OCI-LY3 (cell line): Measurements from ENCODE around the gene PIH1D1.

ENCODE experiments used
- H2AFZ ChIP-seq: fragments of 200-600, 300-600 bp; shearing (Covaris generic); 2 replicates; pipeline ENCODE4 v1.6.0; 2014; ENCODE audit warnings: antibody characterized with exemption, low read depth, low read length
- H3K27ac ChIP-seq: fragments of 200-600, 300-600 bp; sonication (generic); 2 replicates; pipeline ENCODE4 v1.5.1; 2014; ENCODE audit warnings: mild to moderate bottlenecking, low read length, moderate library complexity, mixed read lengths
- H3K27me3 ChIP-seq: fragments of 200-600, 300-600 bp; sonication (generic); 2 replicates; pipeline ENCODE4 v1.6.1; 2014; ENCODE audit warnings: low read depth, low read length, mixed read lengths
- H3K36me3 ChIP-seq: fragments of 200-600, 300-600 bp; sonication (generic); replicated peaks from 2 replicates; pipeline ENCODE3; 2014; ENCODE audit warnings: low read depth, low read length, mixed read lengths
- H3K4me1 ChIP-seq: fragments of 300-600, 200-600 bp; sonication (generic); 2 replicates; pipeline ENCODE4 v1.6.1; 2014; ENCODE audit warnings: low read length, mixed read lengths
- H3K4me2 ChIP-seq: fragments of 200-600, 300-600 bp; sonication (generic); 2 replicates; pipeline ENCODE4 v1.6.1; 2014; ENCODE audit warnings: low read length, mixed read lengths
- H3K4me3 ChIP-seq: fragments of 300-600, 200-600 bp; sonication (generic); 2 replicates; pipeline ENCODE4 v1.5.1; 2014; ENCODE audit warnings: antibody characterized with exemption, mild to moderate bottlenecking, low read length, moderate library complexity
- H3K79me2 ChIP-seq: fragments of 300-600, 200-600 bp; shearing (Covaris generic); 2 replicates; pipeline ENCODE4 v1.6.1; 2014; ENCODE audit warnings: mild to moderate bottlenecking, low read length, mixed read lengths
- H3K9ac ChIP-seq: fragments of 300-600, 200-600 bp; shearing (Covaris generic); 2 replicates; pipeline ENCODE4 v1.6.0; 2014; ENCODE audit warnings: mild to moderate bottlenecking, low read length, moderate library complexity
- H3K9me3 ChIP-seq: fragments of 200-600, 300-600 bp; shearing (Covaris generic); 2 replicates; pipeline ENCODE4 v1.6.1; 2014; ENCODE audit warnings: low read length, mixed read lengths; ENCODE audit not compliant: insufficient read depth
- H4K20me1 ChIP-seq: fragments of 200-600, 300-600 bp; sonication (generic); 2 replicates; pipeline ENCODE4 v1.6.1; 2016; ENCODE audit warnings: low read length, mixed read lengths; ENCODE audit not compliant: insufficient read depth
- EZH2phosphoT487 ChIP-seq: fragments of 200-600 bp; shearing (Covaris generic); IDR thresholded peaks from 2 replicates; pipeline ENCODE4 v1.6.1; 2018; ENCODE audit warnings: antibody characterized with exemption, mixed run types, low read depth
- TF ChIP-seq, protein P1 (sequence below): fragments of 200-600, 300-600 bp; sonication (generic); IDR thresholded peaks from 2 replicates; pipeline ENCODE4 v1.5.1; 2014; ENCODE audit warnings: antibody characterized with exemption, low read length, low read depth

The PIH1D1 gene

DNA sequence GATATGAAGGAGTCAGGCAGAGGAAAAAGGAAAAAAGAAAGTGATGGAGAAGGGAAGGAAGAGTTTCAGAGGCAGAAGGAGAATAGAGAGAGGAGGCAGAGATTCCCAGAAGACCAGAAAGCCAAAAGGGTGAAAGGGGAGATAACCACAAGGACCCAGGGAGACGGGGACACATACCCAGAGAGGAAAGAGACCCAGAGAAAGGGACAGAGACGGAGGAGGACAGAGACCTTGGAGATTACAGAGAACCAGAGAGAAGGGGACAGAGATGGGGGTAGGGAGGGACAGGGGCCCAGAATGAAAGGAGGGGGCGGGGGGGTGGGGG lies 29.8 kb downstream of the PIH1D1 start:
- H2AFZ ChIP-seq = no peak overlapping the region
- TF ChIP-seq EZH2phosphoT487 = no peak
- TF ChIP-seq, protein P1, sequence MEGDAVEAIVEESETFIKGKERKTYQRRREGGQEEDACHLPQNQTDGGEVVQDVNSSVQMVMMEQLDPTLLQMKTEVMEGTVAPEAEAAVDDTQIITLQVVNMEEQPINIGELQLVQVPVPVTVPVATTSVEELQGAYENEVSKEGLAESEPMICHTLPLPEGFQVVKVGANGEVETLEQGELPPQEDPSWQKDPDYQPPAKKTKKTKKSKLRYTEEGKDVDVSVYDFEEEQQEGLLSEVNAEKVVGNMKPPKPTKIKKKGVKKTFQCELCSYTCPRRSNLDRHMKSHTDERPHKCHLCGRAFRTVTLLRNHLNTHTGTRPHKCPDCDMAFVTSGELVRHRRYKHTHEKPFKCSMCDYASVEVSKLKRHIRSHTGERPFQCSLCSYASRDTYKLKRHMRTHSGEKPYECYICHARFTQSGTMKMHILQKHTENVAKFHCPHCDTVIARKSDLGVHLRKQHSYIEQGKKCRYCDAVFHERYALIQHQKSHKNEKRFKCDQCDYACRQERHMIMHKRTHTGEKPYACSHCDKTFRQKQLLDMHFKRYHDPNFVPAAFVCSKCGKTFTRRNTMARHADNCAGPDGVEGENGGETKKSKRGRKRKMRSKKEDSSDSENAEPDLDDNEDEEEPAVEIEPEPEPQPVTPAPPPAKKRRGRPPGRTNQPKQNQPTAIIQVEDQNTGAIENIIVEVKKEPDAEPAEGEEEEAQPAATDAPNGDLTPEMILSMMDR = no peak
- H3K9me3 ChIP-seq = no peaks in the 10 kb centered on the region
- no peak overlapping the region for H3K4me3 ChIP-seq
- H3K4me1 ChIP-seq = no peaks in the 10 kb centered on the region
- no peak overlapping the region for H3K27ac ChIP-seq
- H3K4me2 ChIP-seq = no peak overlapping the region
- H3K36me3 ChIP-seq = no peaks in the 10 kb centered on the region
- no peaks in the 10 kb centered on the region for H4K20me1 ChIP-seq
- H3K9ac ChIP-seq = no peak overlapping the region
- no peaks in the 10 kb centered on the region for H3K79me2 ChIP-seq
- peaks cover 43% of the 10 kb centered on the region for H3K27me3 ChIP-seq

DNA sequence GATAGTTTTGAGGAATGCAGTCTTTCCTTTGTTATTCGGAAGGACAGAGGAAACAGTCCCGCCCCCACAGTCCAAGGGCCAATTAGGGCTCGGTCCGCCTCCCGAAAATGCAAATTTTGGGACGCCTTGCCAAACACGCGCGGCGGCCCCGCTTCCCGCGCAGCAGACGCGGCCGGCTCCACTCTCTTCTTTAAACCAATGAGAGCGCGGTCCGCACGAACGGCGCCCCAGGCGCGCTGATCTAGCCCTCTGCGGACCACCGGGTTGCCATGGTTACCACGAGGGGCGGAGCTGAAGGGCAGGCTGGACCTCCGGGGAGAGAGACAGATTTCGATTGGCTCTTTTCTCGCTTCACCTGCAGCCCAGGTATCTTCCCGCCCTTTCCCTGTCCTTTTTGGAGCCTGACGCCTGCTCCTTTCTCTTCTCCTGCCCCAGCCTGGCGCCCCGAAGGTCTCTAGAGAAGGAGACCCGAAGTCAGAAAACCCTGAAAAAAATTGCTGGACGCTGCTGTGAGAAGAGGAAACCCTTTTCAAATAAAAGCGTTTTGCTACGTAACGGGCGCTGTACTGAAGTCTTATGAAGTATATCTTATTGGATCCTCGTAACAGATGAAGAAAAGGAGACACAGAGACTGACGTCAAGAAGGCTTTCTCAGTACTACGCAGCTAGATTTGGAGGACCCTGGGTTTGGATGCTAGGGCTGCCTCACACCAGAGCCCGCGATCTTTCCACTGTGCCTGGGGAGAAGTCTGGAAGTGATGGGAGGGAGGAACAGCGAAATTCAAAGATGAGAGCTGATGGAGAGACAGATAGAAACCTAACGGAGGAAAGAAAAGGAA lies 30.4 kb downstream of the PIH1D1 start:
- H2AFZ ChIP-seq = no peak overlapping the region
- H3K4me1 ChIP-seq = no peaks in the 10 kb centered on the region
- H3K27ac ChIP-seq = no peak overlapping the region
- no peak overlapping the region for H3K4me3 ChIP-seq
- peaks cover 38% of the 10 kb centered on the region for H3K27me3 ChIP-seq
- no peak overlapping the region for H3K9ac ChIP-seq
- H3K36me3 ChIP-seq = no peaks in the 10 kb centered on the region
- H3K79me2 ChIP-seq = no peaks in the 10 kb centered on the region
- TF ChIP-seq, protein P1 = no peak
- TF ChIP-seq EZH2phosphoT487 = no peak
- H4K20me1 ChIP-seq = no peaks in the 10 kb centered on the region
- no peaks in the 10 kb centered on the region for H3K9me3 ChIP-seq
- no peak overlapping the region for H3K4me2 ChIP-seq

DNA sequence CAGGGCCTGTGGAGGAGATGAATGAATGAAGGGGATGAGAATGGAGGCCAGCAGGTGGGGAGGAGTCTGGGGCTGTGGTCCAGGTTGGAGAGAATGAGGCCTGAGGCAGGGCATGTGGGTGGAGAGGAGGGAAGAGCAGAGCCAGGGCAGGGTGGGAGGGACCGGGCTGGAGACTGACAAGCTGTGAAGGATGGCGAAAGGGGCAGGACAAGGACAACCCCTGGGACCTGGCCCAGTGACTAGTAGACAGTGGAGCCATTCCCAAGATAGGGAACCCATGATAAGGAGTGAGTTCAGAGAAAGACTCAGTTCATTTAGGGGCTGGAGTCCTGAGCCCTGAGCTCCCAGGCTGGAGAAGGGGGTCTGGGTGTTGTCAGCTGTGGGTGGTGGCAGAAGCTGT lies 31.4 kb downstream of the PIH1D1 start:
- H3K4me1 ChIP-seq = no peaks in the 10 kb centered on the region
- TF ChIP-seq, protein P1 = no peak
- no peak for TF ChIP-seq EZH2phosphoT487
- no peaks in the 10 kb centered on the region for H3K36me3 ChIP-seq
- H2AFZ ChIP-seq = no peak overlapping the region
- H3K79me2 ChIP-seq = no peaks in the 10 kb centered on the region
- H3K9ac ChIP-seq = no peak overlapping the region
- H3K4me3 ChIP-seq = no peak overlapping the region
- H3K27ac ChIP-seq = no peak overlapping the region
- H3K9me3 ChIP-seq = no peaks in the 10 kb centered on the region
- H3K27me3 ChIP-seq = peaks cover 27% of the 10 kb centered on the region
- H3K4me2 ChIP-seq = no peak overlapping the region
- no peaks in the 10 kb centered on the region for H4K20me1 ChIP-seq

DNA sequence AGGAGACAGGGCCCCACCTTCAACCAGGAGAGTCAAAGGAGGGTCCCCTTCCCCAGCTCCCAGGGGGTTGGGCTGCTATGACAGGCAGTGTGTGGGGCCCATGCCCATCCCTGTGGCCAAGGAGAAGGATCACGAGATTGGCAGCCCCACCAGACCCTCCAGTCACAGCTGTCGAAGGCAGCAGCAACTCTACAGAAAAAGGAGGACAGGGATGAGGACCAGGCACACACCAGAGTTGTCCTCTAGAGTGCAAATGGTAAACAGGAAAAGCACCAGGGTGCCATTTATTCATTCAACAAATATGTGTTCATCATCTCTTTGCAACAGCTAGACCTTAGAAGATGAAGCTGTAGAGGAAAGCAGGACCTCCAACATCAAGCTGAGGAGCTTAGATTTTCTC lies 32.4 kb downstream of the PIH1D1 start:
- Histone ChIP-seq H2AFZ (no peak overlapping the region), H3K4me2 (no peak overlapping the region), H3K9me3 (no peaks in the 10 kb centered on the region), H3K27ac (no peak overlapping the region), H3K79me2 (no peaks in the 10 kb centered on the region), H4K20me1 (no peaks in the 10 kb centered on the region), H3K9ac (no peak overlapping the region), H3K4me3 (no peak overlapping the region), H3K4me1 (no peaks in the 10 kb centered on the region), H3K36me3 (no peaks in the 10 kb centered on the region), H3K27me3 (peaks cover 18% of the 10 kb centered on the region)
- TF ChIP-seq, protein P1 = no peak
- TF ChIP-seq EZH2phosphoT487 = no peak
